CD14-positive monocyte (primary cell): Measurements from ENCODE around the gene DCPS. TPM values are rescaled to one million over a fixed set of nuclear protein-coding genes. Genes with fewer than 3 reads are reported as not detected.

Experiments
- DNase-seq, 3 donors: peaks; one replicate each; pipeline ENCODE4 v3.0.0-alpha.2; 2011 to 2022
- H2AFZ ChIP-seq: 2 replicates; pipeline ENCODE4 v1.6.0; 2012; ENCODE audit warnings: mild to moderate bottlenecking, low read depth, low read length, inconsistent platforms; ENCODE audit not compliant: insufficient read depth, poor library complexity, severe bottlenecking
- H3K27ac ChIP-seq, 2 donors: 1 replicate in 1 of 2; 2 replicates in 1 of 2; pipeline ENCODE4 v1.5.1; 2012 to 2013; ENCODE audit warnings: low read length in 2 of 2, control low read depth in 1 of 2, inconsistent platforms in 1 of 2, low read depth in 1 of 2, mild to moderate bottlenecking in 1 of 2
- H3K27me3 ChIP-seq, 2 donors: one replicate each; pipeline versions ENCODE4 v1.6.0 to v1.6.1; 2011 to 2013; ENCODE audit warnings: low read length in 2 of 2; ENCODE audit not compliant: control insufficient read depth in 2 of 2, insufficient read depth in 2 of 2
- H3K36me3 ChIP-seq, 2 donors: replicated peaks in 1 of 2; 1 replicate in 1 of 2; 2 replicates in 1 of 2; pipeline versions ENCODE4 v1.5.1 to v1.6.1; 2012 to 2013; ENCODE audit warnings: low read length in 2 of 2, control low read depth in 1 of 2, inconsistent platforms in 1 of 2, mild to moderate bottlenecking in 1 of 2; ENCODE audit not compliant: insufficient read depth in 2 of 2, control insufficient read depth in 1 of 2
- H3K4me1 ChIP-seq, 2 donors: 1 replicate in 1 of 2; 2 replicates in 1 of 2; pipeline versions ENCODE4 v1.5.1 to v1.6.1; 2012 to 2013; ENCODE audit warnings: low read length in 2 of 2, control low read depth in 1 of 2, inconsistent platforms in 1 of 2, mild to moderate bottlenecking in 1 of 2, moderate library complexity in 1 of 2; ENCODE audit not compliant: insufficient read depth in 2 of 2, control insufficient read depth in 1 of 2
- H3K4me2 ChIP-seq: replicated peaks from 2 replicates; pipeline ENCODE3; 2012; ENCODE audit warnings: low read length, moderate library complexity, mild to moderate bottlenecking; ENCODE audit not compliant: poor library complexity, severe bottlenecking; ENCODE audit errors: extremely low read depth
- H3K4me3 ChIP-seq, 3 experiments: fragments of 200-600 bp in 1 of 3; sonication (generic) in 1 of 3; replicated peaks in 1 of 3; 1 replicate in 2 of 3; 2 replicates in 1 of 3; pipeline ENCODE4 v1.5.1; 2011 to 2013; ENCODE audit warnings: low read length in 3 of 3, mild to moderate bottlenecking in 3 of 3, control low read depth in 2 of 3, low read depth in 2 of 3, inconsistent platforms in 1 of 3, moderate library complexity in 1 of 3
- H3K79me2 ChIP-seq: 2 replicates; pipeline ENCODE4 v1.6.0; 2012; ENCODE audit warnings: mild to moderate bottlenecking, control low read depth, inconsistent platforms, low read length, moderate library complexity; ENCODE audit not compliant: insufficient read depth
- H3K9ac ChIP-seq: 2 replicates; pipeline ENCODE4 v1.6.0; 2017; ENCODE audit warnings: low read length, mild to moderate bottlenecking; ENCODE audit not compliant: insufficient read depth, poor library complexity, severe bottlenecking
- H3K9me3 ChIP-seq, 2 donors: replicated peaks in 1 of 2; 1 replicate in 1 of 2; 2 replicates in 1 of 2; pipeline versions ENCODE4 v1.5.1 to v1.6.1; 2012 to 2013; ENCODE audit warnings: low read length in 2 of 2, control low read depth in 1 of 2; ENCODE audit not compliant: control insufficient read depth in 1 of 2, insufficient read depth in 1 of 2
- H4K20me1 ChIP-seq: 2 replicates; pipeline ENCODE4 v1.6.0; 2012; ENCODE audit warnings: mild to moderate bottlenecking, low read length, control low read depth, moderate library complexity; ENCODE audit not compliant: insufficient read depth
- H3K27ac Mint-ChIP-seq, 7 donors: one replicate each; pipeline ENCODE4 v1.8.0; 2020; ENCODE audit warnings: mild to moderate bottlenecking in 7 of 7, mixed read lengths in 7 of 7, moderate library complexity in 6 of 7, inconsistent platforms in 2 of 7
- H3K27me3 Mint-ChIP-seq, 3 donors: one replicate each; pipeline ENCODE4 v1.8.0; 2021 to 2022; ENCODE audit warnings: low read depth in 3 of 3, mild to moderate bottlenecking in 3 of 3, mixed read lengths in 3 of 3, moderate library complexity in 3 of 3, inconsistent platforms in 1 of 3
- H3K36me3 Mint-ChIP-seq, 2 donors: one replicate each; pipeline ENCODE4 v1.8.0; 2020; ENCODE audit warnings: mixed read lengths in 2 of 2, inconsistent platforms in 1 of 2, mild to moderate bottlenecking in 1 of 2
- H3K4me1 Mint-ChIP-seq: one replicate; pipeline ENCODE4 v1.8.0; 2020; ENCODE audit warnings: mild to moderate bottlenecking, mixed read lengths
- H3K4me3 Mint-ChIP-seq, 2 donors: one replicate each; pipeline ENCODE4 v1.8.0; 2020; ENCODE audit warnings: mild to moderate bottlenecking in 2 of 2, mixed read lengths in 2 of 2, moderate library complexity in 1 of 2
- H3K9me3 Mint-ChIP-seq, 7 donors: one replicate each; pipeline ENCODE4 v1.8.0; 2020 to 2022; ENCODE audit warnings: mixed read lengths in 7 of 7, mild to moderate bottlenecking in 6 of 7, moderate library complexity in 6 of 7, inconsistent platforms in 2 of 7
- WGBS: methylation state at CpG from one replicate; pipeline ENCODE4 v1.1.5; 2013; ENCODE audit warnings: missing lambda C conversion rate; ENCODE audit not compliant: insufficient coverage; 5-methylcytosine and 5-hydroxymethylcytosine counted together
- intact Hi-C, 2 donors: fragments of 100-400 bp; cut with micrococcal nuclease; formaldehyde crosslinking; loops; one replicate each; pipeline versions ENCODE4 v1.15.0 to v1.15.1; 2023
- polyA plus RNA-seq, 3 donors: library from polyadenylated mRNA; depleted of rRNA in 1 of 3; unstranded in 2 of 3; stranded (reverse) in 1 of 3; fragments of 300-500 nt in 2 of 3; fragments of >200 nt in 1 of 3; fragmentation: Illumina TruSeq in 2 of 3; gene quantifications; 1 replicate in 2 of 3; 2 replicates in 1 of 3; pipeline ENCODE4 v1.2.3, GENCODE V29; 2012 to 2021
- TF ChIP-seq, protein P1 (sequence below): fragments of 200-600 bp; IDR thresholded peaks from one replicate; pipeline ENCODE4 v1.8.0; 2022; ENCODE audit warnings: antibody characterized with exemption, mild to moderate bottlenecking

The DCPS gene
- polyA plus RNA-seq, 3 donors = 26.3 to 30.7 (median 30.4) TPM

DNA sequence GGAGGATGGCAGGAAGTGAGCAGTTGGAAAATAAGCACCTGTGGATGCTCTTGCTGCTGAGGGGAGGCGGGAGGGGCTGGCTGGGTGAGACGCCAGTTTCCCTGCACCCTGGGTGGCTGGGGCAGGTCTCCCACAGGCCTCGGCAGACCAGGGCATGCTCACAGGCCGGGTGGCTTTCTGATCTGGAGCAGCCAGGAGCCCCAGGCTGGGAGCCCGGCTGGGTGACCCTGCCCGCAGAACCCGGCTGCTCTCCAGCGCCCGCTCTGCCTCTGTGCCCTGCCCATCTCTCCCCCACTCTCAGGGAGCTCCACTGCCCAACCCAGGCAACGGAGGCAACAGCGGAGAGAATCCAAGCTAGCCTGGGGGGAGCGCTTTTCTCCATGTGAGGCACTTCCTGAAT is 24.6 kb downstream of the DCPS start:
- peaks cover 54 to 65% of the 10 kb centered on the region in 2 donors for H3K36me3 Mint-ChIP-seq
- no peak overlapping the region for H3K4me3 Mint-ChIP-seq
- H3K36me3 ChIP-seq = peaks cover 32 to 66% of the 10 kb centered on the region in 2 donors
- H3K27me3 Mint-ChIP-seq = peaks cover 0 to 1% (median 0%) of the 10 kb centered on the region in 3 donors
- WGBS = 89% methylated on average over 9 of the region's 12 CpGs
- DNase-seq = no peak
- peaks cover 3% of the 10 kb centered on the region for H3K4me1 Mint-ChIP-seq
- H3K27ac Mint-ChIP-seq = peak overlapping the region in 3 of 7 donors; percentile 56 to 85 (median 70)
- no peaks in the 10 kb centered on the region for H4K20me1 ChIP-seq
- H3K4me2 ChIP-seq = no peak overlapping the region
- peaks cover 11% of the 10 kb centered on the region for H3K79me2 ChIP-seq
- no peaks in the 10 kb centered on the region for H3K4me1 ChIP-seq
- no peaks in the 10 kb centered on the region for H3K27me3 ChIP-seq
- no peak overlapping the region for H2AFZ ChIP-seq
- intact Hi-C loops = no loop called here
- no peaks in the 10 kb centered on the region for H3K9me3 Mint-ChIP-seq
- no peaks in the 10 kb centered on the region for H3K9me3 ChIP-seq
- no peak overlapping the region for H3K9ac ChIP-seq
- H3K4me3 ChIP-seq = no peak overlapping the region
- TF ChIP-seq, protein P1, sequence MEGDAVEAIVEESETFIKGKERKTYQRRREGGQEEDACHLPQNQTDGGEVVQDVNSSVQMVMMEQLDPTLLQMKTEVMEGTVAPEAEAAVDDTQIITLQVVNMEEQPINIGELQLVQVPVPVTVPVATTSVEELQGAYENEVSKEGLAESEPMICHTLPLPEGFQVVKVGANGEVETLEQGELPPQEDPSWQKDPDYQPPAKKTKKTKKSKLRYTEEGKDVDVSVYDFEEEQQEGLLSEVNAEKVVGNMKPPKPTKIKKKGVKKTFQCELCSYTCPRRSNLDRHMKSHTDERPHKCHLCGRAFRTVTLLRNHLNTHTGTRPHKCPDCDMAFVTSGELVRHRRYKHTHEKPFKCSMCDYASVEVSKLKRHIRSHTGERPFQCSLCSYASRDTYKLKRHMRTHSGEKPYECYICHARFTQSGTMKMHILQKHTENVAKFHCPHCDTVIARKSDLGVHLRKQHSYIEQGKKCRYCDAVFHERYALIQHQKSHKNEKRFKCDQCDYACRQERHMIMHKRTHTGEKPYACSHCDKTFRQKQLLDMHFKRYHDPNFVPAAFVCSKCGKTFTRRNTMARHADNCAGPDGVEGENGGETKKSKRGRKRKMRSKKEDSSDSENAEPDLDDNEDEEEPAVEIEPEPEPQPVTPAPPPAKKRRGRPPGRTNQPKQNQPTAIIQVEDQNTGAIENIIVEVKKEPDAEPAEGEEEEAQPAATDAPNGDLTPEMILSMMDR = no peak
- H3K27ac ChIP-seq = no peak overlapping the region

DNA sequence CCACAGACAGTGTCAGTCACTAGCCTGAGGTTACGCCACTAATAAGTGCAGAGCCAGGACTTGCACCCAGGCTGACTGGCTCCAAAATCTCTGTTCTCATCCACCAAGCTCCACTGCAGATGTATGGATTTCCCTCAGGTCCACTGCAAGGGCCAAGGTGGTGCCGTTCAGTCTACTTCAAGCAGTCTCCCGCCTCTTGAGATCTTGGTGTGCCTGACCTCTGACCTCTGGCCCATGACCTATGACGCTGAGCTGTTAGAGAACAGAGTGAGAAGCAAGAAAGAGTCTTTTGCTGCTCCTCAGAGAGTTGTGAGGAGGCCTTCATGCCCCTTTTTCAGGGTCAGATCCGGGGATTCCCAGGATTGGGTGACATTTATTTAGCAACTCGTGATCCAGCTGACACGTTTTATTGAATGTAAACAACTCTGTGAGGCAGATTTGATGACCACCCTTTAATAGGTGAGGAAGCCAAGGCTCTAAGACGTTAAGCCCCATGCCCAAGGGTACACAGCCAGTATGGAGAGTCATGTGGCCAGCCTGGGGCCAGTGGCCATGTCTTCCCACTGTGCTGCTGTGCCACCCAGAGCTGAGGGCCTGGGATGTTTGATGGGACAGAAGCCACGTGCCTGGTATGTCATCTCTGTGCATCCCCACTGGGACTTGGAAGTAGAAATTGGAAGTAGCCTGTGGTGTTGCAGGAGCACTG is 25.2 kb downstream of the DCPS start:
- H3K79me2 ChIP-seq = peaks cover 11% of the 10 kb centered on the region
- H3K9ac ChIP-seq = no peak overlapping the region
- no peaks in the 10 kb centered on the region for H3K9me3 ChIP-seq
- WGBS = 93% methylated on average over 9 of the region's 9 CpGs
- H3K27me3 ChIP-seq = no peaks in the 10 kb centered on the region
- no peak for DNase-seq
- Mint-ChIP-seq H3K4me3 (no peak overlapping the region), H3K27ac (peak overlapping the region in 4 of 7 donors; percentile 26 to 70 (median 41)), H3K9me3 (no peaks in the 10 kb centered on the region), H3K27me3 (peaks cover 0 to 1% (median 0%) of the 10 kb centered on the region in 3 donors), H3K4me1 (peaks cover 3% of the 10 kb centered on the region), H3K36me3 (peaks cover 60 to 69% of the 10 kb centered on the region in 2 donors)
- intact Hi-C loops = no loop called here
- H3K36me3 ChIP-seq = peaks cover 36 to 71% of the 10 kb centered on the region in 2 donors
- no peak overlapping the region for H3K4me3 ChIP-seq
- TF ChIP-seq, protein P1 = no peak
- no peak overlapping the region for H3K27ac ChIP-seq
- H2AFZ ChIP-seq = no peak overlapping the region
- no peaks in the 10 kb centered on the region for H4K20me1 ChIP-seq
- H3K4me2 ChIP-seq = no peak overlapping the region
- no peaks in the 10 kb centered on the region for H3K4me1 ChIP-seq
